Frontal cortex (tissue), 4 donors: Measurements from ENCODE around the gene ALDH7A1. TPM values are rescaled to one million over a fixed set of nuclear protein-coding genes. Genes with fewer than 3 reads are reported as not detected.
"Not testable (repeated sequence)": the region's sequence is repeated elsewhere in the genome, so short reads cannot be mapped to it uniquely, and the experiment has no call there.

ENCODE experiments used
- DNase-seq, 2 donors: peaks; one replicate each; pipeline ENCODE4 v3.0.0; 2012; ENCODE audit warnings: low spot score in 2 of 2
- FAIRE-seq: peaks from 2 replicates; lab custom pipeline; 2012; peaks lifted over from hg19 to GRCh38; lab: Jason Lieb, UNC
- total RNA-seq: library from RNA; depleted of rRNA; stranded (reverse); fragments of >200 nt; gene quantifications from one replicate; pipeline ENCODE4 v1.2.3, GENCODE V29; 2014
- donor health status: control.
- donor health status: control.
- donor health status: control.

The ALDH7A1 gene
- total RNA-seq, 1 donor from 2014 or later = 38.3 TPM

- FAIRE-seq (no peak), DNase-seq (no peak)
These were observed 54.4 kb downstream of the ALDH7A1 start for GRCh38 chr5:126540631-126541030.

GRCh38 chr5:126538579-126538978, 56.4 kb downstream of the ALDH7A1 start:
- DNase-seq = no peak
- no peak for FAIRE-seq

GRCh38 chr5:126536874-126537273, 58.1 kb downstream of the ALDH7A1 start:
- FAIRE-seq (no peak), DNase-seq (no peak)

GRCh38 chr5:126535856-126536545, 59.0 kb downstream of the ALDH7A1 start:
- DNase-seq (no peak), FAIRE-seq (no peak)

- FAIRE-seq (no peak), DNase-seq (no peak)
These were observed 60.5 kb downstream of the ALDH7A1 start for GRCh38 chr5:126534553-126534952.

- FAIRE-seq = no peak
- no peak for DNase-seq
These were observed 63.4 kb downstream of the ALDH7A1 start for GRCh38 chr5:126531543-126532120.

- DNase-seq (no peak), FAIRE-seq (no peak)
These were observed 67.1 kb downstream of the ALDH7A1 start for GRCh38 chr5:126527892-126528291.

GRCh38 chr5:126527158-126527557, 67.9 kb downstream of the ALDH7A1 start:
- DNase-seq (no peak), FAIRE-seq (no peak)

- FAIRE-seq (no peak), DNase-seq (no peak)
These were observed 68.5 kb downstream of the ALDH7A1 start for GRCh38 chr5:126526493-126526892.

GRCh38 chr5:126525630-126526245, 69.3 kb downstream of the ALDH7A1 start:
- no peak for DNase-seq
- no peak for FAIRE-seq

- no peak for FAIRE-seq
- no peak for DNase-seq
These were observed 71.1 kb downstream of the ALDH7A1 start for GRCh38 chr5:126523818-126524510.

- FAIRE-seq = no peak
- no peak for DNase-seq
These were observed 73.9 kb downstream of the ALDH7A1 start for GRCh38 chr5:126521130-126521529.

- no peak for FAIRE-seq
These were observed 74.4 kb downstream of the ALDH7A1 start for GRCh38 chr5:126520593-126520953.

GRCh38 chr5:126519637-126520592, 75.1 kb downstream of the ALDH7A1 start:
- peak in 1 of 2 donors; percentile 16 for DNase-seq
- FAIRE-seq = no peak

More at GRCh38 chr5:126520593-126520953, 74.4 kb downstream of the ALDH7A1 start:
- DNase-seq = no peak

- FAIRE-seq, DNase-seq: not testable (repeated sequence)
These were observed 75.8 kb downstream of the ALDH7A1 start for GRCh38 chr5:126519223-126519622.

- DNase-seq = no peak
- FAIRE-seq = no peak
These were observed 78.2 kb downstream of the ALDH7A1 start for GRCh38 chr5:126516852-126517251.

GRCh38 chr5:126516133-126516532, 78.9 kb downstream of the ALDH7A1 start:
- no peak for DNase-seq
- no peak for FAIRE-seq

- DNase-seq = no peak
- no peak for FAIRE-seq
These were observed 79.7 kb downstream of the ALDH7A1 start for GRCh38 chr5:126515337-126515736.

- FAIRE-seq = no peak
- DNase-seq = no peak
These were observed 80.4 kb downstream of the ALDH7A1 start for GRCh38 chr5:126514558-126515141.
